8988T (cell line): ENCODE measurements around the gene KCNIP3.
"Not testable (repeated sequence)": the region's sequence is repeated elsewhere in the genome, so short reads cannot be mapped to it uniquely, and the experiment has no call there.

Experiments used
- DNase-seq: peaks from one replicate; pipeline ENCODE4 v3.0.0; 2011

Gene KCNIP3

DNA sequence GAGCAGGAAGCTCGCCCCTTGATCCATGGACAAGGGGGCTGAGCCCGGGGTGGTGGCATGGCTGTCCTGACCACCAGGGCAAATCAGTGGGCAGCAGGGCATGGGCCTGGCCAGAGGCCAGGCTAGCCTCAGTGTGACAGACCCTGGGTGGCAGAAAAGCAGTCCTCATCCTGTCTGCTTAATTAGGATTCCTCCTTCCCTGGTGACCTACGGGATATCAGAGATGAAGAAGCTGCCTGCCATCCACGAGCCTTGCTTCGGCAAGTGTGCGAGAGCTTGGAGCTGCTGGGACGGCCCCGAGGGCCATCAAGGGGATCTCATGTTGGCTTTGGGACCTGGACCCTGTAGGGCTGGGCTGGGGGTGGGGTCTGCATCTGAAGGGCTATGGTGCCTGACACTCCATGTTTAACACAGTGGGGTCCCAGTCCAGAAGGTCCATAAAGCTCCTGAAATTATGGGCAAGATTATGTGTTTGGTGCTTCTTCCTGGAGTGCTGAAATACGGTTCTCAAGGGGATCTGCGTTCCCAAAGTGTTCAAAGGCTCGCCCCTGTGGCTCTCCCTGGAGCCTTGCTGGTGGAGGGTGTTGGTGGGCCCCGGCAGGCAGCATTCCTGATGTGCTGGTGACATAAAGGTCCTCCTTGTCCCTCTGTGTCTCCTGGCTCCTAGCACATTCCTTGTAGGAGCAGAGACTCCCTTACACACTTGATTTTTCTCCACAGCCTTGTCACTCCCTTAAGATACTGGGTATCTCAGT, 52.6 kb downstream of the KCNIP3 start:
- DNase-seq = no peak

DNA sequence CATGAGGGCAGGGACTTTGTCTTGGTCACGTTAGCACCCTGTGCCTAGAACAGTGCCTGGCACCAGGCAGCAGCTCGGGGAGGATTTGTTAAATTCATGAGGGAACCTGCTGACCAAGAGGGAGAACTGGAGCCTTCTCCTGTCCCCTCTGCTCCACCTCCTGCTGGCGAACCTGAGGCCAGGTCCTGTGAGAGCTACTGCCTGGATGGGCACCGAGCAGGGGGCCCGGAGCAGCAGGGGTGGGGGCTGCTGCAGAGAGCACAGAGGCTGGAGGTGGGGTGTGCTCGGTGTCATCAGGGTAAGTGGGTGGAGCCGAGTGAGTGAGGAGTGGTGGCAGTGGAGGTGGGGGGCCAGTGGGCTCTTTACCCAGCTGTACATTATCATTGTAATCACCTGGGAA, 53.2 kb downstream of the KCNIP3 start:
- no peak for DNase-seq

DNA sequence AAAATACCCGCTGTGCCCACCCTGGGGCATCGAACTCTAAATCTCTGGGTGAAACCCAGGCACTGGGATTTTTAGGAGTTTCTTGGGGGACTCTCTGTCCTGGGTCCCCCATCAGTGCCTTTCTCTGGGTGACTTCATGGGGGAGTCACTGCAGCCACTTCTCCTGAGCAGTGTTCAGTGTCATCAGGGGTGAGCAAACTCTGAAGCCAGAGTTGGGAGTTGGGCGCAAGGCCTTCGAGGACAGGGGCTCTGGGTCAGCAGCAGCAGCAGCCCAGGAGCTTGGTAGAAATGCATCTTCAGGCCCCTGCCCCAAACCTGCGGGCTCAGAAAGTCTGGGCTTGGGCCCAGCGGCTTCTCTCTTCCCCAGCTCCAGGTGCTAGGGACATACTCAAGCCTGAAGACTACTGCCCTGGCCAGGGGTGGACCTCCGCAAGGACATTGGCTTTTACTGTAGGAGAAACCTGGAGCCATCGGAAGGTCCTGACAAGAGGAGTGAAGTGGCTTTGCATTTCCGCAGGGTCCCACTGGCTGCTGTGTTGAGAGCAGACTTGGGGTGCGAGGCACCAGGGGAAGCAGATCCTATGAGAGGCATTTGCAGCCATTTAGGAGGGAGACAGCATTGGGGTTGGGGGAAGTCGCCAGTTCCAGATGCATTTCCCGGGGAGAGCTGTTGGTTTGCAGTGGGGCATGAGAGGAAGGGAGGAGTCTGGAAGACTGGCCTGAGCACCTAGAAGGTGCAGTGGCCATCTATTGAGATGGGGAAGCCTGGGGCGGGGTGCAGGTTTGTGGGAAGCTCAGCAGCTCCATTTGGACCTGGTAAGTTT, 53.8 kb downstream of the KCNIP3 start:
- no peak for DNase-seq

DNA sequence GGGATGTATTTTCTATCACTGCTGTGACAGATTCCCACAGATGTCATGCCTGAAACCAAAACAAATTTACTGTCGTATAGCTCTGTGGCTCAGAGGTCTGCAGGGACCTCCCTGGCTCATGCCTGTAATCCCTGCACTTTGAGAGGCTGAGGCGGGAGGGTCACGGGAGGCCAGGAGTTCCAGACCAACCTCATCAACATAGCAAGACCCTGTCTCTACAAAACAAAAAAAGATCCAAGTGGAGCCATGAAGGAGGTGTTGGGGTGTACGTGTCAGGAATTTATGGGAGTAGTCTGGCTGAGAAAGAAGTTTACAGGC, 54.4 kb downstream of the KCNIP3 start:
- DNase-seq = no peak

DNA sequence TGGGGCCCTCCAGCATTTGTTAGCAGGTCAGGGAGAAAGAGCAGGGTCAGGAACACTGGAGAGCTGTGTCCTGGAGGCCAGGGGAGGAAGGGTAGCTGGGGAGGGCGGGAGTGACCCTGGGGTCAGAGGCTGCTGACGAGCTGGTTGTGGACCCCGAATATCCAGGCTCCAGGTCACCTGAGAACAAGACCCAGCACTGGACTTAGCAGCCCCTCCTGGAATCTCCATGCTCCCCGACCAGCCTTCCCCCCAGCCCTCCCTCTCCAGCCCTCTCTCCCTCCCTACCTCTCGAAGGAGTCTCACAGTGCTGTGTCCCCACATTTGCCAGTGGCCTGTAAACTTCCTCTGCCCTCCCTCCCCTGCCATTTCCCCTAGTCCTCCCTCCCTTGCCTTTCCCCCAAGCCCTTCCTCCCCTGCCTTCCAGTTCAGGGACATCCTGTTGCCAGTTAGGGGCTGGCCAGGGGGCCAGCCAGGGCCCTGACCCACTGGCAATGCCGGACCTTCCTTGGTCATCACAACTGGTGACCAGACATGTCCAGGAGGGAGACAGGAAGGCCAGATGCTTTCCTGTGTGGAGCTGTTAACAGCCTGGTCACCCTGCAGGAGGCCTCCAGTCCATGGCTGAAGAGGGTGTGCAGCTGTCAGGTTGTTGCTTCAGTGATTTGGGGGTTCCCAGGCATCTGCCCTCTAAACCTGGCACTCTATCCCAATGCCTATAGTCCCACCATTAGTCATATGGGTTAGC, 55.3 kb downstream of the KCNIP3 start:
- DNase-seq = no peak

DNA sequence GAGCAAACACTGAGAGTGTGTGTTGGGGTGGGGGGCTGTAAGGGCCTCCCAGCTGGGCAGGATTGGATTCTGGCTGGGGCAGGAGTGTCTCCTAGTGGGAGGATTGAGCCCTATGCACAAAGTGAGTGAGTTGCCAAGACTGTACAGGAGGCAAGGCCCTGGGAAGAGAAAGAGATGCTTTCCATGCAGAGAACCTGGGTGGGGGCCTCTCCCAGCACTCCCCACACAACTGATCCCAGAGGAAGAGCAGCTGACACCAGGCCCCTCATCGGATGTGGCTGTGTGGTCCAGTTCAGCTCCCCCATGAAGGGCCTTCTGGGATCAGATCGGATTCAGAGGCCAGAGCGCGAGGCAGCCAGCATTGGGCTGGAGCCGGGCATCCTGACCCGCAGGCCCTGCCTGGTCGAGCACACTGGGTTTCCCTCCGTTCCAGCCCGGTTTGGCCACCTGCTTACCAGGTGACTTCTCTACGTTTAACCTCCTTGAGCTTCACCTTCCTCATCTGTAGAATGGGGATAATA, 56.0 kb downstream of the KCNIP3 start:
- DNase-seq = no peak

DNA sequence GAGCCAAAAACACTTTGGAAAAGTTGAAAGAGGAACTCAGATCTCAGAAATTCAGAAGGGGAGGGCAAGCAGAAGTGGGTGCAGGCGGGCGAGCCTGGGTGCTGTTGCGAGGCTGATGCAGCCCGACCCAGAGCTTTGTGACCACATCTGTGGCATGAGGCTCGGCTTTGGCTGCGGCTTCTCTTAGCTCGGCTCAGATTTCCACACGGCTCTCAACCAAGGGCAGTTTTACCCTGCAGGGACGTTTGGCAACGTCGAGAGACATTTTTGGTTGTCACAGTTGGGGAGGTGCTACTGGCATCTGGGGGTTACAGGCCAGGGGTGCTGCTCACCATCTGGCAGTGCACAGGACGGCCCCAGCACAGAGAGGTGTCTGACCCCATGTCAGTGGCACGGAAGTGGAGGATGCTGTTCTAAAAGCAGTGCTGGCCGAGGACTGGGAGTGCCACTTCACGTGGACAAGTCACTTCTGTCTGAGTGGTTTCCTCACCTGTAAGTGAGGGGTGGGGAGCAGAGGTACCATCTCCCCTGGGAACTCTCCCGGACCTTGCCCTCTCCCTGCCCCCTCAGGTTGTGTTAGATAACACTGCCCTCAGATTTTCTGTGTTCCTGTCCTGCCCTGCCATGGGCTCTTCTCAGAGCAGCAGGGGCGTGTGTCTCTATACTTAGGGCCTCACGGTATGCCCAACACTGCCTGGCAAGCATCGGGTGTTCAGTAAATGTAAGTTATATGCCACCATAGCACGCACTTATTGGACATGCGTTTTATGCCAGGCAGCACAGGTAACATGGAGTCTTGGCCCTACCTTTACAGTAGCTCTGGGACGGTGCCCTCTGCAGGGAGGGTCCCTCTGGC, 56.7 kb downstream of the KCNIP3 start:
- no peak for DNase-seq

DNA sequence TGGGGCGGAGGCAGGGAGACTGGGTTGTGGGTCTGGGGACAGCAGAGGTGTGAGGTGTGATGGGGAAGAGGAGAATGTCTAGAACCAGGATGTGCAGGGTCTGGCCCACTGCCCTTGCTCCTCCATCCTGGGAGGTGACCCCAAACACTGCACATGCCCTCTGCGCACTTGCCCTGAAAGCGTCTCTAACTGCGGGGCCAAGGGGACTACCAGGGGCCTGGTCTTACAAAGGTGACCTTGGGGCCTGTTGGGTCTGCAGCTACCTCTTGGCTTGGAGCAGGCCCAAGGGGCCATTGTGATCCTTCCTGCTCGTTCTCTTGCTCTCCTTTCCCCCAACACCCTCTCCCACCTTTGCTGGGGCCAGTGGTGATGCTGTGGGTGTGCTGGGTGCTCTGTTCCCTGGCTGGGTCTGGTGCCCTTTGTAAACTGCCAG, 57.3 kb downstream of the KCNIP3 start:
- DNase-seq = no peak

DNA sequence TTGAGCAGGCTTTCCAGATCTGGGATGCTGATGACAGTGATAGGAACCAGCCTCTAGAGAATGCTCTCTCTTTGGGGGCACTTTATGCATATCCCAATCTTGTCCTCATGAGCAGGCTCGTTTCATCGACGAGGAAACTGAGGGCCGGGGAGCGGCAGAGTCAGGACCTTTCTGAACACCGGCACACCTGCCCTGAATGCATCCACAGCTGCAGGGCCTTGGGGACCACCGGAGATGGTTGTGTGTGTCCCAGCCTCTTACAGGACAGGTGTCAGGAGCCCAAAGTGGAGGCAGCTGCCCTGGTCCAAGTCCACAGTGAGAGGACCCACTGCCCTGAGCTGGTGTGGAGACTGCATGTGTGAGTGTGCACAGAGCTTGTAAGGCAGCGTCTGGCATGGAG, 57.8 kb downstream of the KCNIP3 start:
- DNase-seq = no peak

DNA sequence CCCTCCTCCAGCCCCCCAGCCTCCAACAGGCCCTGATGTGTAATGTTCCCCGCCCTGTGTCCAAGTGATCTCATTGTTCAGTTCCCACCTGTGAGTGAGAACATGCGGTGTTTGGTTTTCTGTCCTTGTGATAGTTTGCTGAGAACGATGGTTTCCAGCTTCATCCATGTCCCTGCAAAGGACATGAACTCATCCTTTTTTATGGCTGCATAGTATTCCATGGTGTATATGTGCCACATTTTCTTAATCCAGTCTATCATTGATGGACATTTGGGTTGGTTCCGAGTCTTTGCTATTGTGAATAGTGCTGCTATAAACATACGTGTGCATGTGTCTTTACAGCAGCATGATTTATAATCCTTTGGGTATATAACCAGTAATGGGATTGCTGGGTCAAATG, 58.3 kb downstream of the KCNIP3 start:
- DNase-seq = not testable (repeated sequence)

DNA sequence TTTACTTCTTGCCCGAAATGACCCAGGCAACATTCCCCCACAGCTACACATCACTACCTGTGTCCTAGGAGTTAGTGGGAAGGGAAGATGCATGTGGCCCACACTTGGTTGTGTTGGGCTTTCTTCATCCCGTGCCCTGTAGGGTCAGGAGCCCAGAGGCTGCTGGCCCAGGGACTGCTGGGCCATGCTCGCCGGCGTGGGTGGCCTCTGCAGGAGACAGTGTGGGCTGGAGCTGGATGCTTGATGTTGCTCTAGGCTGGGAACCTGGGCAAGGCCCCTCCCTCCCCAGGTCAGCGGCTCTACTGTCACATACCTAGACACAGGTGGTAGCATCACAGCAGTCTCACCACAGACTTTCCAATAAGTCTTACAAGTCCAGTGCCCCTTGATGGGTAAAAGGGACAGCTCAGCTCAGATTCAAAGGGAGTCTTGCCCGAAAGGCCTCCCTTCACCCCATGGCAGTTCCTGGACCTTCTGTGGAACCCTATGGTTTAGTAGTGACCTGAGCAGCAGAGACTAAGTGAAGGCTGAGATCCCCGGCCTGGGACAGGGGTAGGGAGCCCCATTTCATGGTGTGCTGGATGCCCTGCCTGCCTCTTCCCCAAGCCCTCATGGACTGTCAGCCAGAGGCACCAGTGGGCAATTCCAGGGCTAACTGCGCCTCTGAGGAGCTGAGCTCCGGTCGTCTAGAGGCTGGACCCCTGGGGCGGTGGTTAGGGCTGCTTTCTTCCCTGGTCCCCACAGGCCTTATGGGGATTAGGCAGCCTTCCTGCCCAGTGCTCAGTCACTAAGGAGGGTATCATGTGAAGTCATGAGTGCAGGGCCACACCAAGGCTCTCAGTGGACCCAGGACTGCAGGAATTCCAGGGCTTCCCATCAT, 59.9 kb downstream of the KCNIP3 start:
- DNase-seq = no peak

DNA sequence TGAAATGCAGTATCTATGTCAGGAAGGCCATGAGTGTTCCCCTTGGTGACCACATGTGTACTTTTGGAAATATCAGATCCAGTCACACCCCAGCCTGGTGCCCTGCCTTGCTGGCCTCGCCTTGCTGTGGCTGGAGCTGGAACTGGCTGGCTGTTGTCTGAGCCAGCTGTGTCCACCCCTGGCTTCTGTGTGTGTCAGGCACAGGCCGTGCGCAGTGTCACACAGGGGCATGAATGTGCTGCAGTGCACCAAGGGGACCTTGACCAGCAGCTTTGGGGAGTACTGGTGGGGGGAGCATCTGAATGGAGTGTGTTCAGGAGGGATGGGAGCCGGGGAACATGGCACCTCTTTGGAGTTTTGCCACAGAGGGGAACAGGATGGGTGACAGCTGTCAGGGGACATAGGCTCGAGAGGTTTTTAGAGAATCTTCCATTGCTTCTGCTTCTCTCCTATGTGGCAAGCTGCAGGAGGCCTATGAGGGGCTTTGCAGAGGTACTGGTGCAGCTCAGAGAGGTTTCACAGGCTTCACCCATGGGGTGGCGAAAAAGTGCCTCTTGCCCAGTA, 60.7 kb downstream of the KCNIP3 start:
- no peak for DNase-seq

DNA sequence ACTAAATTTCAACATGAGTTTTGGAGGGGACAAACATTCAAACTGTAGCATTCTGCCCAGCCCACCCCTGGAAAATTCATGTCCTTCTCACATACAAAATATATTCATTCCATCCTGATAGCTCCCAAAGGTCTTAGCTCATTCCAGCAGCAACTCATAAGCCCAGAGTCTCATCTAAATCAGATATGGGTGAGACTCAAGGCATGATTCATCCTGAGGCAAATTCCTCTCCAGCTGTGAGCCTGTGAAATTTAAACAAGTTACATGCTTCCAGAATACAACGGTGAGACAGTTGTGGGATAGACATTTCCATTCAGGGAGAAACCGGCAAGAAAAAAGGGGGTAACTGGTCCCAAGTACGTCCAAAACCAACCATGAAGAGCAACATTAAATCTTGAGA, 61.9 kb downstream of the KCNIP3 start:
- DNase-seq = no peak

DNA sequence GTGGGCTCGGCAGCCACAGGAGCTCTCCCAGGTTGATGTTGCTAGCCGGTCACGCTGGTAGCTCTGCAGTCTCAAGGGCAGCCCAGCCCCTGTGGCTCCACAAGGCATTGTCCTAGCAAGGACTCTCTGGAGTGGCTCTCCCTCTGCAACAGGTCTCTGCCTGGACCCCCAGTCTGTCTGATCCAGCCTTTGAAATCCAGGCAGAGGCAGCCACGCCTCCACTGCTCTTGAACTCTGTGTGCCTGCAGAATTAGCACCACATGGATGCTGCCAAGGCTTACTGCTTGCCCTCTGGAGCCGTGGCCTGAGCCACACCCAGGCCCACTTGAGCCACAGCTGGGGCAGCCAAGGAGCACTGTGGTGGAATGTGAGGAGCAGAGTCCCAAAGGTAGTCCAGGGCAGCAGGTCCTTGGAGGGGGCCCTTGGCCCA, 62.4 kb downstream of the KCNIP3 start:
- no peak for DNase-seq

DNA sequence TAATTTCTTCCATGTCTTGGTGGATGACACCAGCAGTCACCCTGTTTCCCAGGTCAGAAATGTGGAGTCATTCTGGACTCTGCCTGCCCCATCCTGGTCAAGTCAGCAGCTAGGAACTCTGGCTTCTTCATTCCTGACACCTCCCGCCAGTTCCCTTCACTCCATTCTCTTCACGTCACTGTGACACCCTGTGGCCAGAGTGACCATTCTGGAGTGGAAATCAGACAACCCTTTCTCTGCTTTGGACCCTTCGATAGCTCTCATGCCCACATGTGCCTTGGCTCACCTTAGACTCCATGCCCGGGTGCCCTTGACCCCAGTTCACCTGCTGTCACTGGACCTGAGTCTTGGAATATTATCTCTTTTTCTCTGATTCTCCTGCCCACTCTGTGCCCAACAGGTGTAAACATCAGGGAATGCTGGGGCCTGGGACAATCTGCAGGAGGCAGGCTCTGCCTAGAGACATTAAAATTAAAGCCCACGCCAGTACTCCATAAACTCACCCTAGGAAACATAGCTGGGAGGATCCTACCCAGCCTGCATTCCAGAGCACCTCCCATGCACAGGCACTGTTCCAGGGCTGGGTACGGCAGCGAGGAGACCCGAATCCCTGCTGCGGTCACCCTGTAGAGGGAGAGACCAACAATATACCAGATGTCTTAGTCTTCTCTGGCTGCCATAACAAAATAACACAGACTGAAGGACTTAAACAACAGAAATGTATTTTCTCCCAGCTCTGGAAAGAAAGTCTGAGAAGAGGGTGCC, 64.3 kb downstream of the KCNIP3 start:
- no peak for DNase-seq

DNA sequence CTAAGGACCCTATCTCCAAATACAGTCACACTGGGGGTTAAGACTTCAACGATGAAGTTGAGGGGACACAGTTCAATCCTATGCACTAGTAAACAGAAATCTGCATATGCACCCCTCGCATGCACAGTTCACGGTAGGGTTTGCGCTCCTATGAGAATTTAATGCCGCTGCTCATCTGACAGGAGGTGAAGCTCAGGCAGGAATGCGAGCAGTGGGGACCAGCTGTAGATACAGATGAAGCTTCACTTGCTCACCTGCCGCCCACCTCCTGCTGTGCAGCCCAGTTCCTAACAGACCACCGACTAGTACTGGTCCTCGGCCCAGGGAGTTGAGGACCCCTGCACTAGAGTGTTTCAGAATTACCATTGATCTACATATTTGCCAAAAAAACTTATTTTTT, 65.3 kb downstream of the KCNIP3 start:
- no peak for DNase-seq

DNA sequence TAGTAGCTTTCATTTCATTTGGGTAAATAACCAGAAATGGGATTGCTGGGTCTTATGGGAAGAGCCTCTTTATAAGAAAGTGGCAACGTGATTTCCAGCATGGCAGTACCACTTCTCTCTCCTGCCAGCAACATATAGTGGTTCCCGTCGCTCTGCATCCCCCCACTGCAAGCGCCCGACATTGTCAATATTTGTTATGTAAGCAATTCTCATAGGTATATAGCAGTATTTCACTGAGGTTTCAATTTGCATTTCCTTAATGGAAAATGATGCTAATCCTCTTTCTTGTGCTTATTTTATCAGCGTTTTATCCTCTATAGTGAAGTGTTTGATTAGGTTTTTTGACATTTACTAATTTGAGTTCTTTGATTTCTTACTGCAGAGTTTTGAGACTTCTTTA, 69.4 kb downstream of the KCNIP3 start:
- no peak for DNase-seq

DNA sequence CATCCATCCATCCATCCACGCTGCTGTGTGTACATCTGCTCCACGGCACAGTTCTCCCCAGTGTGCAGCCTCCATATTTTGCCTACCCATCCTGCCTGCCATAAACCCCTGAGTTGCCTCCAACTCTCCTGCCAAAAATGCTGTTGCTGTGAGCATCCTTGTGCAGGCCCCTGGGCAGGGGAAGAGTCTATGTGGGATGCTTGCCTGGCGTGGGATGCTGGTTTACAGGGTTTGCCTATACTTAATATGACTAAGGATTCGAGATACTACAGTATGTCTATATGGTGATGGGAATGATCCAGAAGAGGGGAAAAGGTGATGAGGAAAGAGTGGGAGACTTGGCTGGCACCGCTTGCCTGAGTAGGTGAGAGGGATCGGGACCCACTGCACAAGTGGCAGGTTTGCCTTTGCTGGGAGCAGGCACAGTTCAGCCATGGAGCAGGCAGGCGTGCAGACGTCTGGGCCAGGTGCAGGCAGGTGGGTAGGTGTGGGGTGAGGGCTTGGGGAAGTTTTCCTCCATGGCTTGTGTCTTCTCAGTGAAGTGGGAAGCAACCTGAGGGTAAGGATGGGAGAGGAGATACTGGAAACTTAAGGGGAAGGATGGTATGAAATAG, 75.2 kb downstream of the KCNIP3 start:
- DNase-seq = no peak

DNA sequence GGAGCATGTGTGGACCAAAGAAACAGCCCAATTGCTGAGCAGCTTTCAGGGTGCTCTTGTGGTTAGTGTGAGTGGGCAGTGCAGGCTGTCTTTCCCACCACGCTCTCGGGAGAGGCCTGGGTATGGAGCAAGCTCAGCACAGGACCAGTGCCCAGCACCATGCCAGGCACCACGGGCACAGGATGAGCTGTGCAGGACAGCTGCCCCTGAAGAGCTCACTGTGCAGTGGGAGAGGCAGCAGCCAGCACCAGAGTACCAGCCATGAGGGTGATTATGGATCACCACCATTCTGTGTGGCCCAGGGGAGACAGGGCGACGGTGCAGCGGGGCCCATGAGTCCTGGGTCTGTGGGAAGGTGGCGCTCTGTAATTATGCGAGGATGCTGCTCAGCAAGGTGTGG, 75.7 kb downstream of the KCNIP3 start:
- DNase-seq = no peak

DNA sequence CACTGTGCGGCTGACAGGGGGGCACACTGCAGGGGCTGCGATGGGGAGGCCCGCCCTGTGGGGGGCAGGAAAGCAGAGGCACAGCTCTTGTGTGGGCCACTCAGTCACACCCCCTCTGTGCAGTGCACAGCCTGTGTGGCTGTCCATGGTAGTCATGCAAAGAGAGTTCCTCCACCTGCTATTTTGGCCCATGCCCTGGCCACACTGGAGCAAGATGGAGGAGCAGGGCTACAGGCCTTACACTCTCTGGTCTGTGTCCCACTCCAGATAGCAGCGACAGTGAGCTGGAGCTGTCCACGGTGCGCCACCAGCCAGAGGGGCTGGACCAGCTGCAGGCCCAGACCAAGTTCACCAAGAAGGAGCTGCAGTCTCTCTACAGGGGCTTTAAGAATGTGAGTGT, 76.9 kb downstream of the KCNIP3 start:
- no peak for DNase-seq
